B cell (primary cell): ENCODE data around the gene VAMP4. TPM values are rescaled to one million over a fixed set of nuclear protein-coding genes. Genes with fewer than 3 reads are reported as not detected.

Experiments used
- ATAC-seq: fragments of 200-7000 bp; cut with Tn5 transposase; one replicate; pipeline ENCODE4 v1.10.0; 2021; ENCODE audit warnings: low read depth, mild to moderate bottlenecking, moderate number of reproducible peaks, moderate library complexity
- CTCF ChIA-PET: fragments of 350-600 bp; sonication (Branson Sonifier 250); formaldehyde crosslinking; loops from one replicate; lab custom pipeline; 2021; ENCODE audit warnings: antibody characterized with exemption, inconsistent platforms; lab: Charles Lee
- POLR2A ChIA-PET: fragments of 350-600 bp; sonication (Branson Sonifier 250); formaldehyde crosslinking; loops from one replicate; lab custom pipeline; 2021; ENCODE audit warnings: antibody characterized with exemption; lab: Charles Lee
- DNase-seq: peaks from one replicate; pipeline ENCODE4 v3.0.0; 2013
- H2AFZ ChIP-seq: 2 replicates; pipeline ENCODE4 v1.6.1; 2012; ENCODE audit warnings: mild to moderate bottlenecking, low read depth, low read length; ENCODE audit not compliant: insufficient read depth, poor library complexity, severe bottlenecking
- H3K27ac ChIP-seq, 2 donors: 1 replicate in 1 of 2; 2 replicates in 1 of 2; pipeline ENCODE4 v1.5.1; 2012 to 2013; ENCODE audit warnings: low read length in 2 of 2, mild to moderate bottlenecking in 2 of 2, moderate library complexity in 1 of 2
- H3K27me3 ChIP-seq, 4 experiments: fragments of 200-600 bp in 1 of 4; sonication (generic) in 1 of 4; replicated peaks in 1 of 4; 1 replicate in 2 of 4; 2 replicates in 2 of 4; pipeline versions ENCODE4 v1.6.1 to v1.7.0; 2013 to 2016; ENCODE audit warnings: low read length in 3 of 4, mild to moderate bottlenecking in 2 of 4, mixed read lengths in 1 of 4, moderate library complexity in 1 of 4; ENCODE audit not compliant: insufficient read depth in 4 of 4, control insufficient read depth in 3 of 4; ENCODE audit errors: control extremely low read depth in 1 of 4
- H3K36me3 ChIP-seq, 2 experiments: replicated peaks in 1 of 2; 1 replicate in 1 of 2; 2 replicates in 1 of 2; pipeline versions ENCODE4 v1.6.1 to v1.7.1; 2013; ENCODE audit warnings: low read length in 1 of 2; ENCODE audit not compliant: insufficient read depth in 2 of 2, control insufficient read depth in 1 of 2; ENCODE audit errors: control extremely low read depth in 1 of 2, extremely low read depth in 1 of 2
- H3K4me1 ChIP-seq, 2 donors: fragments of 200-600 bp in 1 of 2; sonication (generic) in 1 of 2; 1 replicate in 1 of 2; 2 replicates in 1 of 2; pipeline versions ENCODE4 v1.5.1 to v1.6.1; 2013 to 2017; ENCODE audit warnings: low read length in 2 of 2; ENCODE audit not compliant: control insufficient read depth in 2 of 2, insufficient read depth in 2 of 2
- H3K4me2 ChIP-seq: replicated peaks from 2 replicates; pipeline ENCODE3; 2012; ENCODE audit warnings: mild to moderate bottlenecking, low read depth, low read length; ENCODE audit not compliant: poor library complexity, severe bottlenecking
- H3K4me3 ChIP-seq, 5 experiments: fragments of 200-600 bp in 1 of 5; sonication (generic) in 1 of 5; 1 replicate in 3 of 5; 2 replicates in 2 of 5; pipeline versions ENCODE4 v1.5.1 to v1.7.0; 2011 to 2016; ENCODE audit warnings: low read length in 4 of 5, mild to moderate bottlenecking in 4 of 5, low read depth in 2 of 5, control low read depth in 1 of 5, moderate library complexity in 1 of 5; ENCODE audit not compliant: insufficient read depth in 1 of 5; ENCODE audit errors: control extremely low read depth in 1 of 5, extremely low read depth in 1 of 5
- H3K79me2 ChIP-seq: fragments of 200-600 bp; sonication (generic); one replicate; pipeline ENCODE4 v1.6.0; 2016; ENCODE audit warnings: low read length; ENCODE audit not compliant: control insufficient read depth, insufficient read depth
- H3K9ac ChIP-seq: fragments of 200-600 bp; sonication (generic); 2 replicates; pipeline ENCODE4 v1.6.1; 2017; ENCODE audit warnings: mild to moderate bottlenecking, low read length, moderate library complexity
- H3K9me3 ChIP-seq, 3 donors: one replicate each; pipeline versions ENCODE4 v1.6.1 to v1.7.1; 2013; ENCODE audit warnings: low read length in 2 of 3; ENCODE audit not compliant: control insufficient read depth in 2 of 3, insufficient read depth in 1 of 3; ENCODE audit errors: control extremely low read depth in 1 of 3
- H4K20me1 ChIP-seq: 2 replicates; pipeline ENCODE4 v1.6.0; 2012; ENCODE audit warnings: mild to moderate bottlenecking, low read length; ENCODE audit not compliant: insufficient read depth, control insufficient read depth, poor library complexity, severe bottlenecking
- H3K27ac Mint-ChIP-seq: one replicate; pipeline ENCODE4 v1.8.0; 2021; ENCODE audit warnings: mixed read lengths
- H3K27me3 Mint-ChIP-seq: one replicate; pipeline ENCODE4 v1.8.0; 2021; ENCODE audit warnings: mixed read lengths
- H3K4me1 Mint-ChIP-seq: one replicate; pipeline ENCODE4 v1.8.0; 2021; ENCODE audit warnings: mixed read lengths
- H3K4me3 Mint-ChIP-seq: one replicate; pipeline ENCODE4 v1.8.0; 2021; ENCODE audit warnings: mixed read lengths
- H3K9me3 Mint-ChIP-seq: one replicate; pipeline ENCODE4 v1.8.0; 2022; ENCODE audit warnings: mixed read lengths; ENCODE audit not compliant: insufficient read depth
- EZH2 ChIP-seq: IDR thresholded peaks from 2 replicates; pipeline ENCODE4 v1.6.1; 2012; ENCODE audit warnings: borderline replicate concordance, low read depth, mild to moderate bottlenecking, moderate library complexity, low read length; ENCODE audit not compliant: insufficient read depth, poor library complexity, severe bottlenecking
- WGBS: methylation state at CpG from one replicate; pipeline ENCODE4 v1.1.5; 2013; ENCODE audit warnings: missing lambda C conversion rate; ENCODE audit not compliant: insufficient coverage; 5-methylcytosine and 5-hydroxymethylcytosine counted together
- intact Hi-C: fragments of 100-400 bp; cut with micrococcal nuclease; formaldehyde crosslinking; loops from one replicate; pipeline ENCODE4 v1.10.0; 2022
- polyA plus RNA-seq: library from polyadenylated mRNA; depleted of rRNA; stranded (reverse); fragments of >200 nt; gene quantifications from 2 replicates; pipeline ENCODE4 v1.2.3, GENCODE V29; 2012
- total RNA-seq, 2 donors: library from RNA; stranded (reverse); fragments of 120-200 nt in 1 of 2; gene quantifications; 1 replicate in 1 of 2; 2 replicates in 1 of 2; pipeline versions ENCODE4 v1.2.3 to v1.2.4, GENCODE V29; 2013 to 2022
- TF ChIP-seq, protein P1 (sequence below): fragments of 200-600 bp; IDR thresholded peaks from one replicate; pipeline ENCODE4 v1.8.0; 2022; ENCODE audit warnings: antibody characterized with exemption, mild to moderate bottlenecking

The VAMP4 gene
- total and polyA plus RNA-seq, 2 donors (not counting 1 experiment from before 2014, with no cell fraction given), result 11.6 to 21.8 TPM

DNA sequence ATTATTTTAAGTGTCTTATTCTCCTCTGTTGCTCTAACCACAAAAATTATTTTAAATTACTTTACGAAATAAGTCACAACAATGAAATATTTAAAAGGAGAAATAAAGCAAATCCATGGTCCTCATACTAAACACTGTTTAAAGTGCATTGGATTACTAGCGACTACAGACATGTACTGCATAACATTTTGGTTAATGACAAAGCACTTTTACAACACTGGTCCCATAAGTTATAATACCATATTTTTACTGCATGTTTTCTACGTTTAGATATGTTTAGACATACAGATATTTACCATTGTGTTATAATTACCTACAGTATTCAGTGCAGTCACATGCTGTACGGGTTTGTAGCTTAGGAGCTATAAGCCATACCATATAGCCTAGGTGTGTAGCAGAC lies 30.2 kb downstream of the VAMP4 start:
- ATAC-seq (no peak), DNase-seq (no peak)
- Histone ChIP-seq H3K36me3 (peaks cover 8 to 19% of the 10 kb centered on the region in 2 experiments), H3K27ac (no peak overlapping the region), H3K9ac (no peak overlapping the region), H3K4me2 (no peak overlapping the region), H4K20me1 (no peaks in the 10 kb centered on the region), H2AFZ (no peak overlapping the region), H3K79me2 (no peaks in the 10 kb centered on the region), H3K27me3 (no peaks in the 10 kb centered on the region), H3K4me1 (no peaks in the 10 kb centered on the region), H3K4me3 (no peak overlapping the region), H3K9me3 (no peaks in the 10 kb centered on the region)
- Mint-ChIP-seq H3K4me3 (no peak overlapping the region), H3K27ac (no peak overlapping the region), H3K27me3 (no peaks in the 10 kb centered on the region), H3K4me1 (no peaks in the 10 kb centered on the region), H3K9me3 (no peaks in the 10 kb centered on the region)
- no peak for TF ChIP-seq EZH2
- TF ChIP-seq, protein P1, sequence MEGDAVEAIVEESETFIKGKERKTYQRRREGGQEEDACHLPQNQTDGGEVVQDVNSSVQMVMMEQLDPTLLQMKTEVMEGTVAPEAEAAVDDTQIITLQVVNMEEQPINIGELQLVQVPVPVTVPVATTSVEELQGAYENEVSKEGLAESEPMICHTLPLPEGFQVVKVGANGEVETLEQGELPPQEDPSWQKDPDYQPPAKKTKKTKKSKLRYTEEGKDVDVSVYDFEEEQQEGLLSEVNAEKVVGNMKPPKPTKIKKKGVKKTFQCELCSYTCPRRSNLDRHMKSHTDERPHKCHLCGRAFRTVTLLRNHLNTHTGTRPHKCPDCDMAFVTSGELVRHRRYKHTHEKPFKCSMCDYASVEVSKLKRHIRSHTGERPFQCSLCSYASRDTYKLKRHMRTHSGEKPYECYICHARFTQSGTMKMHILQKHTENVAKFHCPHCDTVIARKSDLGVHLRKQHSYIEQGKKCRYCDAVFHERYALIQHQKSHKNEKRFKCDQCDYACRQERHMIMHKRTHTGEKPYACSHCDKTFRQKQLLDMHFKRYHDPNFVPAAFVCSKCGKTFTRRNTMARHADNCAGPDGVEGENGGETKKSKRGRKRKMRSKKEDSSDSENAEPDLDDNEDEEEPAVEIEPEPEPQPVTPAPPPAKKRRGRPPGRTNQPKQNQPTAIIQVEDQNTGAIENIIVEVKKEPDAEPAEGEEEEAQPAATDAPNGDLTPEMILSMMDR, result no peak
- ChIA-PET CTCF (no interaction called here), POLR2A (no interaction called here)
- WGBS, result no CpG with 5 or more reads among the region's 4 CpGs
- intact Hi-C loops, result no loop called here

- no peak overlapping the region for H3K4me3 Mint-ChIP-seq
- Histone ChIP-seq H3K36me3 (peaks cover 8 to 31% of the 10 kb centered on the region in 2 experiments), H4K20me1 (no peaks in the 10 kb centered on the region), H3K9ac (no peak overlapping the region), H3K79me2 (no peaks in the 10 kb centered on the region), H3K9me3 (no peaks in the 10 kb centered on the region), H3K4me1 (no peaks in the 10 kb centered on the region), H3K4me2 (no peak overlapping the region), H3K27ac (no peak overlapping the region), H2AFZ (no peak overlapping the region), H3K4me3 (no peak overlapping the region), H3K27me3 (no peaks in the 10 kb centered on the region)
- no peaks in the 10 kb centered on the region for H3K9me3 Mint-ChIP-seq
- no peaks in the 10 kb centered on the region for H3K4me1 Mint-ChIP-seq
- H3K27me3 Mint-ChIP-seq, result no peaks in the 10 kb centered on the region
- POLR2A ChIA-PET, result no interaction called here
- TF ChIP-seq EZH2, result no peak
- TF ChIP-seq, protein P1, result no peak
- no peak for DNase-seq
- intact Hi-C loops, result no loop called here
- 100% methylated on average over 1 of the region's 3 CpGs for WGBS
- no peak for ATAC-seq
- CTCF ChIA-PET, result no interaction called here
- no peak overlapping the region for H3K27ac Mint-ChIP-seq
These were observed 34.3 kb downstream of the VAMP4 start for GRCh38 chr1:171707583-171707982.
